CD4-positive, alpha-beta T cell treated with Interleukin-6 at 100 ng/mL for 8 hours (primary cell): ENCODE data around the gene ZNF688.
A peak's percentile ranks its signal among the peaks of the same experiment; 100 is the strongest.
"Not testable (repeated sequence)": the region's sequence is repeated elsewhere in the genome, so short reads cannot be mapped to it uniquely, and the experiment has no call there.

Experiments
- DNase-seq: peaks from one replicate; pipeline ENCODE4 v3.0.0-alpha.2; 2020; ENCODE audit warnings: mixed read lengths, low spot score

The ZNF688 gene

DNA sequence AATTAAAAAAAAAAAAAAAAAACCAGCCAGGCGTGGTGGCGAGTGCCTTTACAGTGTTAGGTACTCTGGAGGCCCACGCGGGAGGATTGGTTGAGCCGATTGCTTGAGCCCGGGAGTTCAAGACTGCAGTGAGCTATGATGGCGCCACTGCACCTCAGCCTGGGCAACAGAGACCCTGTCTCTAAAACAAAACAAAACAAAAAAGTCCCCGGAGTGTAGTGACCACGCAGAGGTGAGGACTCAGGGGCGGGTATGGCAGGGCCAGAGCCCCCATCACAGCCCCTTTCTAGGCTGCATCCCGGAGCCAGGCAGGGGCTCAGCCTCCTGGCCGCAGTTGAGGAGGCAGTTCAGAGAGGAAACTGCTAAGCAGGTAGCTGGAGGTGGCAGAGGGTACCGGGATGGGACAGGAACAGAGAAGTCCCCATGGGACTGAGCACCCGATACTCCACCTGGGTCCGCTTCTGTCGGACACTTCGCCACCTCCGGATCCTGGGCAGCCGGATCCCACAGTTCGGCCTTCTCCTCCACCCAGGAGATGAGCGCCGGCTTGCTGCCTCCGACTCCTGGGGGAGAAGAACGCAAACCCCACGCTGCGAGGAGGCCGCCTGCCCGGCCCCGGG, 37.7 kb downstream of the ZNF688 start:
- DNase-seq = no peak

DNA sequence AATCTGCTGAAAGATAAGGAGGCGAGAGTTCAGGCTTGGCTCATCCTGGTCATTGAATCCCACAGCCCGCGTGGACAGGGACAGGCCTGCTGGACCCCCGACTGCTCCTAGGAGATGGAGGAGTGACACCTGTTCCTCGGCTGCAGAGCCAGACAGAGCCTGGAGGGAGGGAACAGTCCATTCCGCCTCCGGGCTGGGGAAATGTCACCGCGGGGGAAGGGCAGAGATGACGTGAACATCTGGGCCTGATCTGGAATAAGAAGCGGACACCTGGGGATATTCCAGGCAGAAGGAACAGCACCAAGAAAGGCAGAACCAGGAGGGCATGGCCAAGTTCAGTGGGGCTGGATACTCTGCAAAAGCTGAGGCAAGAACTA, 38.4 kb downstream of the ZNF688 start:
- DNase-seq = no peak

DNA sequence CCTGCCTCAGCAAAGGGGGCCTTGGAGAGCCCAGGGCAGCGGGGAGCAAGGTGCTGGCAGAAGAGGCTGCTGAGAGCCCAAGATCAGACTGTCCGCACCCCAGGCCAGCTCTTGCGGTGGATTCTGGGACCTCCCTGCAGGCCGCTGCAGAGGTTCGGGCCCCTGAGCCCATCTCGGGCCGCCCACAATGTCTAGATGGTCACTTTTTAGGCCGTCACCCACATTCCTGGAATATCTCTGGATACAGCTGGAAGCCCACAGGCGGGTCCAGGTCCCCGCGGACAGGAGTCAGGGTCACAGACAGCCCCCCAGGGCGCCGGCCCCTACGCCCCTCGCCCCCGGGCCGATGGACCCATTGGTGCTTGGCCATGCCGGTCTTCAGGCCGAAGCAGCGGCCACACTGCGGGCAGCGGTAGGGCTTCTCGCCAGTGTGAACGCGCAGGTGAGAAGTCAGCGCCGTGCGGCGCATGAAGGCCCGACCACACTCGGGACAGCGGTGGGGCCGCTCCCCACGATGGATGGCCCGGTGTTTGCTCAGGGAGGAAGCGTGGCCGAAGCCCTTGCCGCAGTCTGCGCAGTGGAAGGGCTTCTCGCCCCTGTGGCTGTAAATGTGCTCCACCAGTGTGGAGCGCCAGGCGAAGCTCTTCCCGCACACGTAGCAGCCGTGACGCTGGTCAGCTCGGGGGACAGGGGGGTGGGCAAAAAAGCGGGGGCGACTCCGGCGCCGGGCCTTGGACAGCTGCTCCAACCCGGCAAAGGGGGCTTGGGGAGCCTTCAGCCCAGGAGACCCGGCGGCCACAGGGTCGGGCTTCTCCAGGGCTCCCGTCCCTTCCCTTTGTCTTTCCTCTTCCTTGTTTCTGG, 39.0 kb downstream of the ZNF688 start:
- DNase-seq = no peak

DNA sequence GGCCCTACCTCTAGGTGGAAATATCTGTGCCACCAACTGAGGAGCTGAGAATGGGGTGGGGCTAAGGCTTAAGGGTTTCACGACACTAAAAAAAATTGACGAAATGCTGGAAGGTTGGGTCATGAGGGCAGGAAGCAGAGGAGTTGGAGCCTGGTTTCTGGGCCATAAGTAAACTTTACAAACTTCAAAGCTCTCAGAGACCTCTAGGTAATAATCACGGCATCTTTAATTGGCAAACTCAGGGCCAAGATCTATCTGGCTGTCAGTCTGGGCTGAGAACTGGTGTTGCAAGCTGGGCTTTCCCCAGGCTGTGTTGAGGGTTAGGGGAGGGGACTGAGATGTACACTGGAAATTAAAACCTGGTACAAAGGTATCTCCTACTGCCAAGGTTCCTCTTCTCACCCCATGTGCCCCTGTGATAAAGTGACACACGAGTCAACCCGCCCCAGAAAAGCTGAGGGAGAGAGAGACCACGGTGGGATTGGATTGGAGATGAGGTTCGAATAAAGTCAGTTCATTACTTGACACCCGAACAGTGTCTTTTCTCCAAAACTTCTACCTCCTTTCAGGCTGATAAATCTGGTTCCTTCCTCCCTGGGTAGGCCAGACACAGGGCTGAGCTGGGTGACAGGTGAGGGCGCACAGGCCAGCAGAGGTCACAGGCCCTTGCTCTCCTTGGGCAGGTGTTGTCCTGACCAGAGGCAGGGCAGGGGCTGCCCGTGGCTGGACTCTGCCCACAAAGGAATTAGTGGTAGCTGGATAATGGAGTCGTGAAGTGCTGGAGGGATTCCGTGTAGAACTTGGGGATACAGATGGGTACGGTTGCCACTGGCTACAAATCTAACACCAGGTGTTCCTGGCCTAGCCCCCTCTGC, 41.1 kb downstream of the ZNF688 start:
- no peak for DNase-seq

DNA sequence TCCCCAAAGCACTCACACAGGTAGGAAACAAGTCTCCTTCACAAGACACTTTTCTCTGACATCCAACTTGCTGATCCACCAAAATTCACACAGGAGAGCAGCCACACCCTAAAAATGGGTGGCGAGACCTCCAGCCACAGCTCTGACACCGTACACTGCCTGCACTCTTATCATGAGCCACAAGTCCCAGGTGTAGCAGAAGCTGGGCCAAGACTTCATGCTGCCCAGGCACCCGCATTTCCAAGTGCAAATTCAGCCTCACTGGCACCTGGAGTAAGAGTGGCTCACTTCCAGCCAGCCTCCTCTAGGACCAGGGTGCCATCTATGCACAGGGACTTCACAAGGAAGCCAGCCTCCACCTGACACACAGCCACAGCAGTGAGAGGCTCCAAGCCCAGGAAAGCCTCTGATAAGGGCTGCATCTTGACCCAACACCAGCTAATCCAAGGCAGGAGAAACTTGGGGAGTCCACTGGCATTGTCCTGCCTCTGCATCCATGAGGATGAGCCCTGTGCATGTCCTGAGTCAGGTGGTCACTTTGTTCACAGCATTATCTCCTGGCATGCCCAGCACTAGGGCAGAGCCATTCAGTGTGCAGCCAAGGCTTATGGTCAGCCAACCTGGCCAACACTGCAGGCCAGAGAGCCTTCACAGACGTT, 42.6 kb downstream of the ZNF688 start:
- no peak for DNase-seq

DNA sequence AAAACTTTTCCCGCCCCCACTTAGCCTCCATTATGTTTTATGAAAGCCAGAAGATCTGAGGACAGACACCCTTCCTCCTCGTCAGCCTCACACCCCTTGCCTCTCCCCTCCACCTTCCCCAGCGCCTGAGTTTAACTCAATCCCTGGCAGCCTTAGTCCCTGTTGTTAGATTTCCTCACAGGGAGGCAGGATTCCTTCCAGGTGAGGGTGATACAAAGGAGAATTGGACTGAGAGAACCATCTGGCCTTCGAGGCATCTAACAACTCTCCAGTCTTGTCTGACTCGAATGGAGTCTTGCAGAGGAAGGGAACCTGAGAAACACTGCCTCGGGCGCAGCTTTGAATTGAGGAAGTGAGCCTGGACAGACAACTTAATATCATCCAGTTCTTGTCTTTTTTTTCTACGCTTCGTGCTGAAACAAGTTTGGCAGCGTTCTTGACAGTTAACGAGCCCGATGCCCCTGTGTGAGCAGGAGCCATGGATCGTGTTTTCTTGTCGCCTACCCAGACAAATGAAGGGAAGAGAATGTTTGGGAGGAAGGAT, 43.8 kb downstream of the ZNF688 start:
- no peak for DNase-seq

DNA sequence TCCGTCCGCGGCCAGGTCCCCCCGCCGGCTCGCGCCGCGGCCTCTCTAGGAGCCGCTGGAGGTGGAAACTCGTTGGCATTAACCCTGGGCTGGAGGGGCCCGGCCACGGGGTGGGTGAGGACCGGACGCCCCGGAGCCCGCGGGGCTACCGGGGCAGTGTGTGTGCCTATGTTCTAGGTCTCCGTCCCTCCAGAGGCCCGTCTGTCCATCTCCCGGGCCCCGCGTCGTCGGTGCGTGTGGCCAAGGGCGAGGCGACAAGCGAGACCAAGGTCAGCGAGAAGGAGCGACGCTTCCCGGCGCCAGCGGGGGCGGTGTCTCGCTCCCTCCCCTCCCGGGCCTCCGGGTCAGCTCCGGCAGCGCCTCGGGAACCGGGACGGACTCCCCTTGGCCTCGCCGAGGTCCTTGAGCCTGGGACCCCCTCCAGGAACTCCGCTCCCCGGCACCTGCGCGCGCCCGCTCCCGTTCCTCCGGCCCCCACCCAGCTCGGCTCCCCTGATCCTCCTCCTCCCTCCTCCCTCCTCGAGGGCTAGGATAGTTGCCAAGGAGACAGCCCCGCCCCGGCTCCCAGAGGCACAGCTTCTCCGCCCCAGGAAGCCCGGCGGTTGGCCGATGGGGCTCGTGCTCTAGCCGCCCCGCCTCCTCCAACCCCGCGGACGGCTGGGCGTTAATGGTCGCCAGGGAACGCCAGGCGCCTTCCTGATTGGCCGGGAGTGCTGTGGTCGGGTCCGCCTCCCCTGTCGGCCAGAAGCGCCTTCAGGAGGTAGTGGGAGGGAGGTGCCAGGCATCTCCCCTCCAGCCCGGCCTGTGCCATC, 44.5 kb downstream of the ZNF688 start:
- DNase-seq = peak; percentile 92

DNA sequence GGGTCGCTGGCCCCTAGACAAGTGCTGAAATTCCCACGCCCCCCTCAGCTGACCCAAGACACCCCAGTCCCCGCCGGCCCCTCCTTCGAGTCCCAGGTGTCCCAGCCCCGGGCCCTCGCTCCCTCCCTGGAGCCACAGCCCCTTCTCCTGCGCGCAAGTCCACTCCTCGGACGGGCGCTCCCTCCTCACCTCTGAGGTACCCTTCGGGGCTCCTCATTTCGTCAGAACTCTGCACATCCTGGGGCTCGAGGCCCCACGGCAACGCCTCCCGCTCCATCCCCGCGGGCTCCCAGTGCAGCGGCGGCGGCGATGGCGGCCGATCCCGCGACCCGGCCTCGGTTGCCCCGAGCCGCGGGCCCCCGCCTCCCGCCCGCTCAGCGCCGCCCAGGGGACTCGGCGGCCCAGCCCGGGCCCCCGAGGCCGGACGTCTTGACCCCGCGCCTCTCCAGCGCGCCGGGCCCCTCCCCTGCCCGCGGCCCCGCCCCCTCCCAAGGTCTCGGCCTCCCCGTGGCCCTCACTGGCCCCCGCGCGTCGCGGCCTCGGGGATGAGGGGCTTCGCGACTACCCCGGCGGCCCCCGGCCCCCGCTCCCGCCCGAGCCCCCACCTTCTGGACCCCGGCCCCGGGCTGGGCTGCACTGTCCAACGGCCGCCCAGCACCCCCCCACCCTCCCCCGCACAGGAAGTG, 45.2 kb downstream of the ZNF688 start, which contains the start of gene ZNF768:
Gene ZNF768 (minus strand): TSS at position 430 of the 686 bp plus-strand sequence. CDS start 153 bp downstream, at position 277.
- DNase-seq = no peak

DNA sequence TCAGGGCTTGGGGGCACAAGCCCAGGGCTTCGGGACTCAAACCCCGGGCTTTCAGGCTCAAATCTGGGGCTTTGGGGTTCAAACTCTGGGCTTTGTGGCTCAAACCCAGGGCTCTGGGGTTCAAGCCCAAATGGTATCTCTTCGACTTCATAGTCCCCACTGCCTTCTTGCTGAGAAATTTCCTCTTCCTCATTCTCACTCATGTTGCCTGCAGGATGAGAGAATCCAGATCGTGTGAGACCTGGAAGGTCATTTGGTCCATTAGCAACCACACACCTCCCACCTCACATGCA, 45.7 kb downstream of the ZNF688 start:
- DNase-seq = no peak

DNA sequence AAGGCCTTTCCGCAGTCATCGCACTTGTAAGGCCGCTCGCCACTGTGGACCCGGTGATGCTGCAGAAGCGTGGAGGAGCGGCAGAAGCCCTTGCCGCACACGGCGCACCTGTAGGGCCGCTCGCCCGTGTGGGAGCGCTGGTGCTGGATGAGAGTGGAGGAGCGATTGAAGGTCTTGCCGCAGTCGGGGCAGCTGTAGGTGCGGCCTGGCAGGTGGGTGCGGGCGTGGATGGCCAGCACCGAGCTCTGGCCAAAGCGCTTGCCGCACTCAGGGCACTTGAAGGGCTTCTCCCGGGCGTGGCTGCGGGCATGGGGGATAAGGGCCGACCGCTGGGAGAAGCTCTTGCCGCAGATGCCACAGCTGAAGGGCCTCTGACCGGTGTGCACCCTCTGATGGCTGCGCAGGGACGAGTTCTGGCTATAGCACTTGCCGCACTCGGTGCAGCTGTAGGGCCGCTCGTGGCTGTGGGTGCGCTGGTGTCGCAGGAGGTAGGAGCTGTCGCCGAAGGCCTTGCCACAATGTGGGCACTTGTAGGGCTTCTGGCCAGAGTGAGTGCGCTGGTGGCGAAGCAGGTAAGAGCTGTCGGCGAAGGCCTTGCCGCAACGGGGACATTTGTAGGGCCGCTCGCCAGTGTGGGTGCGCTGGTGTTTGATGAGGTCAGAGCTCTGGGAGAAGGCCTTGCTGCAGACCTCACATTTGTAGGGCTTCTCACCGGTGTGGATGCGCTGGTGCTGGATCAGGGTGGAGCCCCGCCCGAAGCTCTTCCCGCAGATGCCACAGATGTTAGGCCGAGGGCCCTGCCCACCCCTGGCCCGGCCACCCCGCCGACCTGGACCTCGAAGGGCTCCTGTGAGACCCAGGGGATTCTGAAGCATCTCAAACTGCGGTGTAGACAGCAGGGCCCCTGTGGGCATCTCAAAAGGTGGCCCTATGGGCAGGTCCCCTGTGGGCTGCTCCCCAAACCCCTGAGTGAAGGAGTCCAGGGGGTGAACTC, 46.6 kb downstream of the ZNF688 start:
- DNase-seq = no peak

DNA sequence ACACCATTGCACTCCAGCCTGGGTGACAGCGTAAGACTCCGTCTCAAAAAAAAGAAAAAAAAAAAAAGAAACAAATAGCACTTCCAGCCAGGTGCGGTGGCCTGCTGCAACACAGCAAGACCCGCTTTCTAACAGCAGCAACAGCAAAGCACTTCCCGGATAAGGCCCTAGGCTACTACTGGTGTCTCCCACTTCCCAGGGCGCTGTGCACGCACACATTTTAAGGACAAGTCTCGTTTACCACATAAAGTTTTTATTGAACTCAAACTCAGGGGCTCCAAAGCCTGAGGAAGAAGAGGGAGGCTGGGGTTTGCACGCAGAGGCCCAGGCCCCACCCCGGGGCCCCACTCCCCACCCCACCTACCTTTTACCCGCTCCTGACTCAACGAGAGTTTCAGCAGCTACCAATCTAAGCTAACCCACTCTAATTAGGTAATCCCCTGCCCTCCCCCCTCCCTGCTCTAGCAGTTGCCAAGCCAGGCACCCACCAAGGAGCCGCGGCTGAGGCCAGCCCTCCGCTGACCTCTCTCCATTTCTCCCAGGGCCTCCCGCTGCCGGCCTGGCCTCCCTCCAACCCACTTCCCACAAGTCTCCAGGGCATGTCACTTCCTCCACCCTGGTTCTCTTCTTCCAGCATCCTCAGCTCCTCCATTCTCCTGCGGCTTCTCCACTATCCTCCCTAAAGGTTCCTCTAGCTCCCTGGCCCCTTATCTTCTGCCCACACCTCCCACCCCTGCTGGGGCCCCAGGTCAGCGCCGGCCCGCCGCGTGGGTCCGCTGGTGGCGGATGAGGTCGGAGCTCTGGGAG, 47.5 kb downstream of the ZNF688 start:
- DNase-seq = no peak

DNA sequence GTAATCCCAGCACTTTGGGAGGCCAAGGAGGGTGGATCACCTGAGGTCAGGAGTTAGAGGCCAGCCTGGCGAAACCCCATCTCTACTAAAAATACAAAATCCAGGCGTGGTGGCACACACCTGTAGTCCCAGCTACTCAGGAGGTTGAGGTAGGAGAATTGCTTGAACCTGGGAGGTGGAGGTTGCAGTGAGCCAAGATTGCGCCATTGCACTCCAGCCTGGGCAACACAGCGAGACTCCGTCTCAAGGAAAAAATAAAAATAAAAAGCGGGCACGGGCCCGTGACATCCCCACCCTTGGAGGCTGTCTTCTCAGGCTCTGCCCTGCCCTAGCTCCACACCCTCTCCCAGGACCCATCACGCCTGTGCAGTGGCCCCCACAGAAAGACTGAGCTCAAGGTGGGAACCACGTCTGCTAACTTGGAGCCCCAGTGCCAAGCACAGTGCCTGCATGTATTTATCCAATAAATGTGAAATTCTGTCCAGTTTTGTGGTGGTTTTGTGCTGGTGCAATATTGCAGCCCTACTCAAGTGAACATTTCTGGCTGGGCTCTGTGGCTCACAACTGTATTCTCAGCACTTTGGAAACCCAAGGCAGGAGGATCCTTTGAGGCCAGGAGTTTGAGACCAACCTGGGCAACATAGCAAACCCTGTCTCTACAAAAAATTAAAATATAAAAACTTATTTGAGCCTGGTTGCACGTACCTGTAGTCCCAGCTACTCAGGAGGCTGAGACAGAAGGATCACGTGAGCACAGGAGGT, 48.6 kb downstream of the ZNF688 start:
- DNase-seq = not testable (repeated sequence)

DNA sequence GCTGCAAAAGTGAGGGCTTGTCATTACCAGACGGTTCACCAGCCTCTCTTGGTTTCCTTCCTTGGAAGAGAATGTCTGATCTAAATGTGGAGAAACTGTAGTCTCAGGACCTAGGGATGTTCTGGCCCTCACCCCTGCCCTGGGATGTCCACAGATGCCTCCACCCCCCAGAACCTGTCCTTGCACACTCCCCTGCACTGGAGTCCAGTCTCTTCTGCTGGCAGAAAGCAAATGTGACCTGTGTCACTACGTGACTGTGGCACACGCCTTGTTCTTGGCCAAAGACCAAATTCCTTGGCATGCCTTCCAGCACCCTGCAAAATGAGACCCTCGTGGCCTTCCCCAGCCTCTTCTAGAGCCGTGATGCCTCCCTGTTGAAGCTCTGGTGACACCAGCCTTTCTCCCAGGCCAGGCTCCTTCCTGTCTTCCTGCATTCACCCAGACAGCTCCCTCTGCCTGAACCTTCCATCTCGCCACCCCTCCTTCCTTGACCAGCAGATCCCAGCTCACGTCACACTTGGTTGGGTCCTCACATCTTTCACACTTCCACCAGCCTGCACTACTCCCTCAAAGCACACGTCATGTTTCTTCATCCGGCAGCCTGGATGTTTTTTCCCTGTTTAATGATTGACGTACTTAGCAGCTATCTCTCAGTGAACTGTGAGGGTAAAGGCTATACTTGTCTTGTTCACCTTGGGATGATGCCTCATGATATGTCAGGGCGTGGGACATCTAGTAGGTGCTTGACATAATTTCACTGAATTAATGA, 49.5 kb downstream of the ZNF688 start:
- no peak for DNase-seq

DNA sequence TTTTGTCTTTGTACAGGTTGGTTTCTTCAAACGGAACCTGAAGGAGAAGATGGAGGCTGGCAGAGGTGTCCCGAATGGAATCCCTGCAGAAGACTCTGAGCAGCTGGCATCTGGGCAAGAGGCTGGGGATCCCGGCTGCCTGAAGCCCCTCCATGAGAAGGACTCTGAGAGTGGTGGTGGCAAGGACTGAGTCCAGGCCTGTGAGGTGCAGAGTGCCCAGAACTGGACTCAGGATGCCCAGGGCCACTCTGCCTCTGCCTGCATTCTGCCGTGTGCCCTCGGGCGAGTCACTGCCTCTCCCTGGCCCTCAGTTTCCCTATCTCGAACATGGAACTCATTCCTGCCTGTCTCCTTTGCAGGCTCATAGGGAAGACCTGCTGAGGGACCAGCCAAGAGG, 50.0 kb downstream of the ZNF688 start:
- DNase-seq = no peak
